Esophagus muscularis mucosa (tissue), 4 donors: ENCODE data around the gene FJX1. TPM values are rescaled to one million over a fixed set of nuclear protein-coding genes. Genes with fewer than 3 reads are reported as not detected.

Experiments
- DNase-seq: peaks from one replicate; pipeline ENCODE4 v3.0.0-alpha.2; 2017; ENCODE audit errors: extremely low spot score
- H3K27ac ChIP-seq, 4 donors: fragments of 200-600 bp; sonication (generic); replicated peaks in 1 of 4; 1 replicate in 3 of 4; 2 replicates in 1 of 4; pipeline ENCODE4 v1.5.1; 2016 to 2019; ENCODE audit warnings: mild to moderate bottlenecking in 1 of 4
- H3K27me3 ChIP-seq, 4 donors: fragments of 200-600 bp; sonication (generic); one replicate each; pipeline versions ENCODE4 v1.5.1 to v1.6.0; 2016 to 2019
- H3K36me3 ChIP-seq, 4 donors: fragments of 200-600 bp; sonication (generic); one replicate each; pipeline ENCODE4 v1.5.1; 2016 to 2019
- H3K4me1 ChIP-seq, 4 donors: fragments of 200-600 bp; sonication (generic); one replicate each; pipeline ENCODE4 v1.5.1; 2016 to 2019
- H3K4me3 ChIP-seq, 4 donors: fragments of 200-600 bp; sonication (generic); 1 replicate in 2 of 4; 2 replicates in 2 of 4; pipeline ENCODE4 v1.5.1; 2016 to 2019; ENCODE audit warnings: mild to moderate bottlenecking in 4 of 4, moderate library complexity in 1 of 4
- H3K9me3 ChIP-seq, 4 donors: fragments of 200-600 bp; sonication (generic); 1 replicate in 3 of 4; 2 replicates in 1 of 4; pipeline ENCODE4 v1.5.1; 2016 to 2019
- CTCF ChIP-seq, 3 experiments: fragments of 200-600 bp in 2 of 3; fragments of 450-650 bp in 1 of 3; sonication (generic) in 2 of 3; IDR thresholded peaks; one replicate each; pipeline ENCODE4 v1.5.1; 2017 to 2019; ENCODE audit warnings: antibody characterized with exemption in 3 of 3, mild to moderate bottlenecking in 2 of 3, moderate library complexity in 1 of 3
- EP300 ChIP-seq: sonication (generic); formaldehyde crosslinking; IDR thresholded peaks from one replicate; pipeline ENCODE4 v1.6.1; 2017; ENCODE audit warnings: antibody characterized with exemption
- POLR2A ChIP-seq: fragments of 450-650 bp; IDR thresholded peaks from one replicate; pipeline ENCODE4 v1.6.1; 2017; ENCODE audit warnings: antibody characterized with exemption, moderate library complexity, mild to moderate bottlenecking, low read depth
- POLR2AphosphoS5 ChIP-seq, 2 donors: sonication (generic); formaldehyde crosslinking; IDR thresholded peaks; one replicate each; pipeline ENCODE4 v1.6.1; 2017; ENCODE audit warnings: antibody characterized with exemption in 2 of 2
- WGBS: methylation state at CpG from one replicate; pipeline ENCODE4 v1.1.5; 2018; 5-methylcytosine and 5-hydroxymethylcytosine counted together
- intact Hi-C: fragments of 100-400 bp; cut with DNase I; formaldehyde crosslinking; loops from one replicate; pipeline ENCODE4 v1.15.1; 2023
- total RNA-seq, 4 donors: library from RNA; depleted of rRNA; stranded (reverse); fragments of >200 nt; gene quantifications; one replicate each; pipeline versions ENCODE4 v1.1.0 to v1.2.1, GENCODE V29; 2016

The FJX1 gene
- total RNA-seq, 4 donors from 2014 or later = 2.1 to 18.1 (median 6.5) TPM

- intact Hi-C loops = loop anchor here (5.0 kb wide), 1 partner anchor 38 kb away; the partner anchor contains the start of gene TRIM44
- H3K4me1 ChIP-seq = peaks cover 11 to 27% (median 17%) of the 10 kb centered on the region in 4 donors
- WGBS = 87% methylated on average over 2 of the region's 2 CpGs
- no peak overlapping the region for H3K4me3 ChIP-seq
- no peak overlapping the region for H3K27ac ChIP-seq
- TF ChIP-seq POLR2AphosphoS5 (IDR thresholded peaks at IDR 0.05) (no peak), CTCF (IDR thresholded peaks at IDR 0.05) (no peak), POLR2A (no peak)
- no peak for DNase-seq
- H3K36me3 ChIP-seq = no peaks in the 10 kb centered on the region
- no peaks in the 10 kb centered on the region for H3K9me3 ChIP-seq
- H3K27me3 ChIP-seq = peaks cover 0 to 18% (median 0%) of the 10 kb centered on the region in 4 donors
These were observed 6.1 kb downstream of the FJX1 start for GRCh38 chr11:35624316-35624715.

GRCh38 chr11:35624781-35625180, 6.5 kb downstream of the FJX1 start:
- H3K36me3 ChIP-seq = no peaks in the 10 kb centered on the region
- peaks cover 0 to 13% (median 0%) of the 10 kb centered on the region in 4 donors for H3K27me3 ChIP-seq
- DNase-seq = no peak
- TF ChIP-seq CTCF (IDR thresholded peaks at IDR 0.05) (no peak), POLR2AphosphoS5 (IDR thresholded peaks at IDR 0.05) (no peak), EP300 (no peak), POLR2A (no peak)
- intact Hi-C loops = loop anchor here (5.0 kb wide), 1 partner anchor 38 kb away; the partner anchor contains the start of gene TRIM44
- H3K4me3 ChIP-seq = no peak overlapping the region
- H3K27ac ChIP-seq = no peak overlapping the region
- no peaks in the 10 kb centered on the region for H3K9me3 ChIP-seq
- H3K4me1 ChIP-seq = peaks cover 6 to 23% (median 13%) of the 10 kb centered on the region in 4 donors

- Histone ChIP-seq H3K36me3 (no peaks in the 10 kb centered on the region), H3K27ac (no peak overlapping the region), H3K4me1 (peaks cover 0 to 16% (median 7%) of the 10 kb centered on the region in 4 donors), H3K27me3 (peaks cover 0 to 3% (median 0%) of the 10 kb centered on the region in 4 donors), H3K4me3 (no peak overlapping the region), H3K9me3 (no peaks in the 10 kb centered on the region)
- no peak for DNase-seq
- intact Hi-C loops = no loop called here
- 89% methylated on average over 2 of the region's 2 CpGs for WGBS
- TF ChIP-seq POLR2AphosphoS5 (IDR thresholded peaks at IDR 0.05) (no peak), POLR2A (no peak), EP300 (no peak), CTCF (IDR thresholded peaks at IDR 0.05) (no peak)
These were observed 8.2 kb downstream of the FJX1 start for GRCh38 chr11:35626501-35626900.

- Histone ChIP-seq H3K9me3 (no peaks in the 10 kb centered on the region), H3K4me1 (no peaks in the 10 kb centered on the region), H3K36me3 (no peaks in the 10 kb centered on the region), H3K27me3 (peaks cover 0 to 26% (median 0%) of the 10 kb centered on the region in 4 donors), H3K4me3 (no peak overlapping the region), H3K27ac (no peak overlapping the region)
- 92% methylated on average over 4 of the region's 4 CpGs for WGBS
- intact Hi-C loops = no loop called here
- no peak for DNase-seq
- TF ChIP-seq POLR2AphosphoS5 (IDR thresholded peaks at IDR 0.05) (no peak), POLR2A (no peak), CTCF (IDR thresholded peaks at IDR 0.05) (no peak), EP300 (no peak)
These were observed 11.3 kb downstream of the FJX1 start for GRCh38 chr11:35629511-35629910.

GRCh38 chr11:35629914-35630313, 11.7 kb downstream of the FJX1 start:
- Histone ChIP-seq H3K27ac (no peak overlapping the region), H3K27me3 (peaks cover 0 to 26% (median 0%) of the 10 kb centered on the region in 4 donors), H3K4me1 (no peaks in the 10 kb centered on the region), H3K9me3 (no peaks in the 10 kb centered on the region), H3K4me3 (no peak overlapping the region), H3K36me3 (no peaks in the 10 kb centered on the region)
- WGBS = 57% methylated on average over 6 of the region's 6 CpGs
- intact Hi-C loops = no loop called here
- DNase-seq = no peak
- TF ChIP-seq EP300 = no peak
- TF ChIP-seq CTCF (IDR thresholded peaks at IDR 0.05) = no peak
- no peak for TF ChIP-seq POLR2AphosphoS5 (IDR thresholded peaks at IDR 0.05)
- no peak for TF ChIP-seq POLR2A
